GM19025 (cell line): Measurements from ENCODE around the gene AP5Z1.
"Not testable (repeated sequence)": the region's sequence is repeated elsewhere in the genome, so short reads cannot be mapped to it uniquely, and the experiment has no call there.

Experiments
- ATAC-seq: cut with Tn5 transposase; IDR thresholded peaks from one replicate; pipeline ENCODE4 v1.9.1; 2021; ENCODE audit warnings: mild to moderate bottlenecking, low read depth, moderate library complexity; ENCODE audit not compliant: unreplicated experiment

The AP5Z1 gene

GRCh38 chr7:4787541-4787940, 12.1 kb downstream of the AP5Z1 start:
- no peak for ATAC-seq

- ATAC-seq: no peak
Observed at GRCh38 chr7:4787947-4788626, 12.7 kb downstream of the AP5Z1 start.

GRCh38 chr7:4788627-4789189, 13.3 kb downstream of the AP5Z1 start:
- no peak for ATAC-seq

- ATAC-seq: no peak
Observed at GRCh38 chr7:4789194-4790077, 14.0 kb downstream of the AP5Z1 start.

GRCh38 chr7:4790078-4790465, 14.6 kb downstream of the AP5Z1 start:
- no peak for ATAC-seq

- no peak for ATAC-seq
Observed at GRCh38 chr7:4790516-4790991, 15.1 kb downstream of the AP5Z1 start.

- no peak for ATAC-seq
Observed at GRCh38 chr7:4791101-4791737, 15.8 kb downstream of the AP5Z1 start.

GRCh38 chr7:4791738-4792536, 16.5 kb downstream of the AP5Z1 start:
- ATAC-seq: no peak

GRCh38 chr7:4792537-4793126, 17.2 kb downstream of the AP5Z1 start:
- ATAC-seq: no peak

- ATAC-seq: not testable (repeated sequence)
Observed at GRCh38 chr7:4793385-4793993, 18.1 kb downstream of the AP5Z1 start.

GRCh38 chr7:4794171-4794570, 18.7 kb downstream of the AP5Z1 start:
- not testable (repeated sequence) for ATAC-seq

GRCh38 chr7:4794591-4795350, 19.3 kb downstream of the AP5Z1 start:
- no peak for ATAC-seq

- no peak for ATAC-seq
Observed at GRCh38 chr7:4796453-4796852, 21.0 kb downstream of the AP5Z1 start.

GRCh38 chr7:4797858-4798705, 22.7 kb downstream of the AP5Z1 start:
- ATAC-seq: peak; percentile 60

GRCh38 chr7:4798706-4799235, 23.3 kb downstream of the AP5Z1 start:
- ATAC-seq: no peak

- no peak for ATAC-seq
Observed at GRCh38 chr7:4799508-4800268, 24.3 kb downstream of the AP5Z1 start.

- ATAC-seq: no peak
Observed at GRCh38 chr7:4800487-4800886, 25.1 kb downstream of the AP5Z1 start.
